Adrenal gland (tissue), 12 donors: ENCODE data around the gene PRELID3B. TPM values are rescaled to one million over a fixed set of nuclear protein-coding genes. Genes with fewer than 3 reads are reported as not detected.

ENCODE experiments used
- DNase-seq, 7 donors: peaks; one replicate each; pipeline ENCODE4 v3.0.0-alpha.2; 2019 to 2020
- H3K27ac ChIP-seq, 5 donors: fragments of 200-600 bp; sonication (generic) in 4 of 5; 1 replicate in 3 of 5; 2 replicates in 2 of 5; pipeline versions ENCODE4 v1.5.1 to v1.8.0; 2016 to 2020; ENCODE audit warnings: mild to moderate bottlenecking in 1 of 5
- H3K27me3 ChIP-seq: fragments of 200-600 bp; 2 replicates; pipeline ENCODE4 v1.8.0; 2021
- H3K36me3 ChIP-seq, 2 donors: fragments of 200-600 bp; replicated peaks in 1 of 2; 1 replicate in 1 of 2; 2 replicates in 1 of 2; pipeline versions ENCODE4 v1.5.1 to v1.8.0; 2018 to 2022
- H3K4me1 ChIP-seq, 2 donors: fragments of 200-600 bp; replicated peaks in 1 of 2; 1 replicate in 1 of 2; 2 replicates in 1 of 2; pipeline versions ENCODE4 v1.5.1 to v1.8.0; 2018 to 2021
- H3K4me3 ChIP-seq, 4 donors: fragments of 200-600 bp; sonication (generic) in 3 of 4; one replicate each; pipeline ENCODE4 v1.5.1; 2016 to 2018
- H3K9me3 ChIP-seq, 3 donors: fragments of 200-600 bp; sonication (generic) in 1 of 3; replicated peaks in 1 of 3; 1 replicate in 2 of 3; 2 replicates in 1 of 3; pipeline versions ENCODE4 v1.5.1 to v1.8.0; 2016 to 2021
- POLR2A ChIP-seq, 2 donors: fragments of 450-650 bp; IDR thresholded peaks; one replicate each; pipeline ENCODE4 v1.6.1; 2017; ENCODE audit warnings: antibody characterized with exemption in 2 of 2, mild to moderate bottlenecking in 2 of 2, moderate library complexity in 1 of 2
- WGBS, 4 donors: extraction: QIAGEN DNeasy Blood & Tissue Kit in 2 of 4; methylation state at CpG; one replicate each; pipeline versions ENCODE4 v1.1.5 to v1.1.7; 2013 to 2017; 5-methylcytosine and 5-hydroxymethylcytosine counted together
- intact Hi-C, 2 donors: fragments of 100-400 bp; cut with DNase I; formaldehyde crosslinking; loops; one replicate each; pipeline versions ENCODE4 v1.14.1 to v1.15.0; 2022 to 2023
- polyA plus RNA-seq, 3 donors: library from polyadenylated mRNA; stranded (reverse); fragments of 200-250 nt in 2 of 3; fragments of 350-450 nt in 1 of 3; fragmentation: Illumina TruSeq in 1 of 3; extraction: RNeasy Lipid Tissue Mini Kit (QIAGEN cat#74804) in 1 of 3; gene quantifications; one replicate each; pipeline ENCODE4 v1.2.3, GENCODE V29; 2013 to 2014
- total RNA-seq, 9 donors: library from RNA; depleted of rRNA in 4 of 9; stranded (reverse); fragments of >200 nt in 4 of 9; fragments of 120-200 nt in 1 of 9; fragmentation: NEBNext Ultra II Directional in 1 of 9; extraction: Animal tissue kit (Norgen Biotek cat#: 25700) in 1 of 9; gene quantifications; one replicate each; pipeline versions ENCODE4 v1.1.0 to v1.2.4, GENCODE V29; 2013 to 2023
- TF ChIP-seq, protein P1 (sequence below), 6 experiments: fragments of 450-650 bp in 4 of 6; fragments of 200-600 bp in 2 of 6; sonication (generic) in 1 of 6; IDR thresholded peaks; 1 replicate in 5 of 6; 2 replicates in 1 of 6; pipeline versions ENCODE4 v1.5.1 to v1.8.0; 2016 to 2021; ENCODE audit warnings: antibody characterized with exemption in 6 of 6, mild to moderate bottlenecking in 2 of 6, moderate library complexity in 1 of 6
- donor health status: healthy with polysubstance abuse.
- donor health status: Bipolar disorder and iron deficiency.
- donor health status: DM: yes; HTN: yes; CAD: no.
- donor health status: DM: no; HTN: no; CAD: no.
- donor health status: DM: no; HTN: no; CAD: no.
- donor health status: DM: yes; HTN: yes; CAD: no.

Gene PRELID3B
- total and polyA plus RNA-seq, 12 donors = 13.3 to 119 (median 47.8) TPM

DNA sequence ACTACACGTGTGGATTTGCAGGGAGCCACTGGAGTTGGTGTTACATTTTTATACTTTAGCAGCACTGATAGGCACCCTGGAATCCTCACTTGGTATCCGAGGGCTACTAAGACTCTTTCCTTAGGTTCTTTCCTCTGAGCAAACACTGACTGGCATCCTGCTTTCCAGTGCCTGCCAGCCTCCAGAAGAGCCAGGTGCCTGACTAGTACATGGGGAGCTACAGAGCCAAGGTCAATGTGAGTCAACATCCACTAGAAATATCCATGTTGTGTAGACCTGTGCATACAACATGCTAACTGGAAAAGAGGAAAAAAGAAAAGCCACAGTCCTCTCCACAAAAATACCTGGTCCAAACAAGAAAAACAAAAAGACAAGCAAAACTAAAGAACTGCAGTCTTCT, 17.5 kb downstream of the PRELID3B start:
- Histone ChIP-seq H3K9me3 (no peaks in the 10 kb centered on the region), H3K4me1 (peaks cover 14 to 38% of the 10 kb centered on the region in 2 donors), H3K27ac (peak overlapping the region in 1 of 5 donors; percentile 9), H3K4me3 (no peak overlapping the region), H3K36me3 (peaks cover 0 to 46% of the 10 kb centered on the region in 2 donors), H3K27me3 (no peaks in the 10 kb centered on the region)
- intact Hi-C loops = loop anchor here in 1 of 2 donors (10.0 kb wide), 1 partner anchor 120 kb away; no protein-coding TSS in a partner anchor
- peak in 4 of 7 donors; percentile 25 to 53 (median 45) for DNase-seq
- no peak for TF ChIP-seq POLR2A (IDR thresholded peaks at IDR 0.05)
- 33 to 43% (median 38%) methylated on average over 2 of the region's 2 CpGs for WGBS, 4 donors

DNA sequence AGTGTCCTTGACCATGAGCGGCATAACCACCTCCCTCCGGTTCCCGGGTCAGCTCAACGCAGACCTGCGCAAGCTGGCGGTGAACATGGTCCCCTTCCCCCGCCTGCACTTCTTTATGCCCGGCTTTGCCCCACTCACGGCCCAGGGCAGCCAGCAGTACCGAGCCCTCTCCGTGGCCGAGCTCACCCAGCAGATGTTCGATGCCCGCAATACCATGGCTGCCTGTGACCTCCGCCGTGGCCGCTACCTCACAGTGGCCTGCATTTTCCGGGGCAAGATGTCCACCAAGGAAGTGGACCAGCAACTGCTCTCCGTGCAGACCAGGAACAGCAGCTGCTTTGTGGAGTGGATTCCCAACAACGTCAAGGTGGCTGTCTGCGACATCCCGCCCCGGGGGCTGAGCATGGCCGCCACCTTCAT, 18.5 kb downstream of the PRELID3B start:
- H3K9me3 ChIP-seq = no peaks in the 10 kb centered on the region
- peaks cover 0 to 37% of the 10 kb centered on the region in 2 donors for H3K36me3 ChIP-seq
- peak in 2 of 7 donors; percentile 19 to 45 for DNase-seq
- 95 to 100% (median 96%) methylated on average over 5 to 24 of the region's 24 CpGs for WGBS, 4 donors
- H3K4me1 ChIP-seq = peaks cover 8 to 28% of the 10 kb centered on the region in 2 donors
- intact Hi-C loops = loop anchor here in 1 of 2 donors (10.0 kb wide), 1 partner anchor 119 kb away; no protein-coding TSS in a partner anchor
- TF ChIP-seq, protein P1, sequence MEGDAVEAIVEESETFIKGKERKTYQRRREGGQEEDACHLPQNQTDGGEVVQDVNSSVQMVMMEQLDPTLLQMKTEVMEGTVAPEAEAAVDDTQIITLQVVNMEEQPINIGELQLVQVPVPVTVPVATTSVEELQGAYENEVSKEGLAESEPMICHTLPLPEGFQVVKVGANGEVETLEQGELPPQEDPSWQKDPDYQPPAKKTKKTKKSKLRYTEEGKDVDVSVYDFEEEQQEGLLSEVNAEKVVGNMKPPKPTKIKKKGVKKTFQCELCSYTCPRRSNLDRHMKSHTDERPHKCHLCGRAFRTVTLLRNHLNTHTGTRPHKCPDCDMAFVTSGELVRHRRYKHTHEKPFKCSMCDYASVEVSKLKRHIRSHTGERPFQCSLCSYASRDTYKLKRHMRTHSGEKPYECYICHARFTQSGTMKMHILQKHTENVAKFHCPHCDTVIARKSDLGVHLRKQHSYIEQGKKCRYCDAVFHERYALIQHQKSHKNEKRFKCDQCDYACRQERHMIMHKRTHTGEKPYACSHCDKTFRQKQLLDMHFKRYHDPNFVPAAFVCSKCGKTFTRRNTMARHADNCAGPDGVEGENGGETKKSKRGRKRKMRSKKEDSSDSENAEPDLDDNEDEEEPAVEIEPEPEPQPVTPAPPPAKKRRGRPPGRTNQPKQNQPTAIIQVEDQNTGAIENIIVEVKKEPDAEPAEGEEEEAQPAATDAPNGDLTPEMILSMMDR (IDR thresholded peaks at IDR 0.05) = no peak
- TF ChIP-seq POLR2A (IDR thresholded peaks at IDR 0.05) = no peak
- no peak overlapping the region for H3K27ac ChIP-seq
- no peaks in the 10 kb centered on the region for H3K27me3 ChIP-seq
- H3K4me3 ChIP-seq = no peak overlapping the region

DNA sequence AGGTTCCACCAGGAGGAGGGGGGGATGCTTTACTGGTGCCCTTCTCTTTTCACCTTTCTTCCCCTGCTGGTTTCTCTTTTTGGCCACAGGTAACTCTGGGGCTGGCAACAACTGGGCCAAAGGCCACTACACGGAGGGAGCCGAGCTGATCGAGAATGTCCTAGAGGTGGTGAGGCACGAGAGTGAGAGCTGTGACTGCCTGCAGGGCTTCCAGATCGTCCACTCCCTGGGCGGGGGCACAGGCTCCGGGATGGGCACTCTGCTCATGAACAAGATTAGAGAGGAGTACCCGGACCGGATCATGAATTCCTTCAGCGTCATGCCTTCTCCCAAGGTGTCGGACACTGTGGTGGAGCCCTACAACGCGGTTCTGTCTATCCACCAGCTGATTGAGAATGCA, 19.0 kb downstream of the PRELID3B start:
- 89 to 97% (median 96%) methylated on average over 11 to 13 of the region's 13 CpGs for WGBS, 4 donors
- TF ChIP-seq POLR2A (IDR thresholded peaks at IDR 0.05) = no peak
- TF ChIP-seq, protein P1 (IDR thresholded peaks at IDR 0.05) = no peak
- Histone ChIP-seq H3K4me3 (no peak overlapping the region), H3K4me1 (peaks cover 3 to 23% of the 10 kb centered on the region in 2 donors), H3K27me3 (no peaks in the 10 kb centered on the region), H3K36me3 (peaks cover 0 to 32% of the 10 kb centered on the region in 2 donors), H3K27ac (no peak overlapping the region), H3K9me3 (no peaks in the 10 kb centered on the region)
- DNase-seq = peak in 1 of 7 donors; percentile 46
- intact Hi-C loops = loop anchor here in 1 of 2 donors (10.0 kb wide), 1 partner anchor 119 kb away; no protein-coding TSS in a partner anchor

DNA sequence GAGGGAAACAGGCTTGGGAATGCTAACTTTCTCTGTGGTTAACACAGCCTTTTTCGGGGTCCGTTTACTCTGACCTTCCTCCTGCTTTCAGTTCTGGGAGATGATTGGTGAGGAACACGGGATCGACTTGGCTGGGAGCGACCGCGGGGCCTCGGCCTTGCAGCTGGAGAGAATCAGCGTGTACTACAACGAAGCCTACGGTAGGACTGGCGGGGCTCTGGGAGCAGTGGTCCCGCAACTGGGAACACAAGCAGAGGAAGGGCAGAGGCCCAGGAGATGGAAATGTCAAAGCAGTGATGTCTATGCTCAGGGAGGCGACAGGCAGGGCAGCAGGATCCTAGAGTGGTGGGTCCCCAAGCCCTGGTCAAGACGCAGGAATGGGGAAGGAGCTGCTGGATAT, 19.8 kb downstream of the PRELID3B start:
- Histone ChIP-seq H3K9me3 (no peaks in the 10 kb centered on the region), H3K27me3 (no peaks in the 10 kb centered on the region), H3K36me3 (peaks cover 0 to 26% of the 10 kb centered on the region in 2 donors), H3K27ac (no peak overlapping the region), H3K4me1 (peaks cover 0 to 14% of the 10 kb centered on the region in 2 donors), H3K4me3 (no peak overlapping the region)
- 75 to 84% (median 81%) methylated on average over 15 of the region's 15 CpGs for WGBS, 4 donors
- DNase-seq = peak in 2 of 7 donors; percentile 17 to 46
- TF ChIP-seq, protein P1 (IDR thresholded peaks at IDR 0.05) = no peak
- TF ChIP-seq POLR2A (IDR thresholded peaks at IDR 0.05) = no peak
- intact Hi-C loops = loop anchor here in 1 of 2 donors (10.0 kb wide), 1 partner anchor 118 kb away; no protein-coding TSS in a partner anchor
